SIG-M5 treated with dmso at 0.1 percent for 504 hours (cell line): Measurements from ENCODE around the gene GPT2.
"Not testable (repeated sequence)": the region's sequence is repeated elsewhere in the genome, so short reads cannot be mapped to it uniquely, and the experiment has no call there.

Experiments
- DNase-seq: peaks from one replicate; lab custom pipeline; 2025; ENCODE audit not compliant: unreplicated experiment; lab: John Stamatoyannopoulos, UW

Gene GPT2

GRCh38 chr16:46862555-46863447 lies 21.4 kb upstream of the GPT2 start:
- DNase-seq = no peak

GRCh38 chr16:46866286-46866685 lies 17.9 kb upstream of the GPT2 start:
- no peak for DNase-seq

GRCh38 chr16:46867486-46867885 lies 16.7 kb upstream of the GPT2 start:
- not testable (repeated sequence) for DNase-seq

- DNase-seq = not testable (repeated sequence)
Measured at GRCh38 chr16:46868891-46869290, 15.3 kb upstream of the GPT2 start.

GRCh38 chr16:46871597-46871996 lies 12.6 kb upstream of the GPT2 start:
- DNase-seq = no peak

GRCh38 chr16:46873201-46873600 lies 11.0 kb upstream of the GPT2 start:
- no peak for DNase-seq

- no peak for DNase-seq
Measured at GRCh38 chr16:46875243-46875642, 8.9 kb upstream of the GPT2 start.

- DNase-seq = no peak
Measured at GRCh38 chr16:46882304-46882939, 1.7 kb upstream of the GPT2 start.

- no peak for DNase-seq
Measured at GRCh38 chr16:46882940-46883307, 1.2 kb upstream of the GPT2 start.

- DNase-seq = no peak
Measured at GRCh38 chr16:46883353-46883689, 841 bp upstream of the GPT2 start.

GRCh38 chr16:46884513-46885293 lies 541 bp downstream of the GPT2 start:
- DNase-seq = no peak

GRCh38 chr16:46885960-46886763 lies 2.0 kb downstream of the GPT2 start:
- DNase-seq = no peak

GRCh38 chr16:46886764-46887523 lies 2.8 kb downstream of the GPT2 start:
- DNase-seq = no peak

- DNase-seq = no peak
Measured at GRCh38 chr16:46887524-46887854, 3.3 kb downstream of the GPT2 start.

- DNase-seq = no peak
Measured at GRCh38 chr16:46889245-46889941, 5.2 kb downstream of the GPT2 start.

- no peak for DNase-seq
Measured at GRCh38 chr16:46889942-46890300, 5.8 kb downstream of the GPT2 start.

GRCh38 chr16:46891910-46892309 lies 7.7 kb downstream of the GPT2 start:
- DNase-seq = no peak

- no peak for DNase-seq
Measured at GRCh38 chr16:46894036-46894672, 10.0 kb downstream of the GPT2 start.
